ENCODE measurements around the gene PGAP3.

The PGAP3 gene

GRCh38 chr17:39660397-39661385, 27.2 kb downstream of the PGAP3 start:
- DNase-seq (ENCODE audit: low read depth in 2 of 2) = no peak

- DNase-seq (ENCODE audit: low read depth in 2 of 2) = no peak
Measured at GRCh38 chr17:39660011-39660360, 27.9 kb downstream of the PGAP3 start.

GRCh38 chr17:39659279-39660010, 28.4 kb downstream of the PGAP3 start:
- no peak for DNase-seq (ENCODE audit: low read depth in 2 of 2)

GRCh38 chr17:39658760-39659159, 29.1 kb downstream of the PGAP3 start:
- DNase-seq (ENCODE audit: low read depth in 2 of 2) = no peak

GRCh38 chr17:39658346-39658745, 29.5 kb downstream of the PGAP3 start:
- no peak for DNase-seq (ENCODE audit: low read depth in 2 of 2)

GRCh38 chr17:39655105-39655504, 32.8 kb downstream of the PGAP3 start:
- no peak for DNase-seq (ENCODE audit: low read depth in 2 of 2)

GRCh38 chr17:39653662-39654331, 34.1 kb downstream of the PGAP3 start:
- DNase-seq (ENCODE audit: low read depth in 2 of 2) = peak; percentile 43 to 60

- no peak for DNase-seq (ENCODE audit: low read depth in 2 of 2)
Measured at GRCh38 chr17:39653316-39653661, 34.6 kb downstream of the PGAP3 start.

GRCh38 chr17:39652587-39653315, 35.1 kb downstream of the PGAP3 start:
- no peak for DNase-seq (ENCODE audit: low read depth in 2 of 2)

- no peak for DNase-seq (ENCODE audit: low read depth in 2 of 2)
Measured at GRCh38 chr17:39651923-39652586, 35.8 kb downstream of the PGAP3 start.

- no peak for DNase-seq (ENCODE audit: low read depth in 2 of 2)
Measured at GRCh38 chr17:39650121-39650579, 37.7 kb downstream of the PGAP3 start.

GRCh38 chr17:39648616-39649366, 39.1 kb downstream of the PGAP3 start:
- no peak for DNase-seq (ENCODE audit: low read depth in 2 of 2)

GRCh38 chr17:39647256-39647655, 40.6 kb downstream of the PGAP3 start:
- DNase-seq (ENCODE audit: low read depth in 2 of 2) = no peak

GRCh38 chr17:39643271-39643670, 44.6 kb downstream of the PGAP3 start:
- DNase-seq (ENCODE audit: low read depth in 2 of 2) = no peak

- no peak for DNase-seq (ENCODE audit: low read depth in 2 of 2)
Measured at GRCh38 chr17:39642291-39643074, 45.4 kb downstream of the PGAP3 start.

- DNase-seq (ENCODE audit: low read depth in 2 of 2) = no peak
Measured at GRCh38 chr17:39641883-39642282, 46.0 kb downstream of the PGAP3 start.

GRCh38 chr17:39641097-39641496, 46.8 kb downstream of the PGAP3 start:
- DNase-seq (ENCODE audit: low read depth in 2 of 2) = no peak

- no peak for DNase-seq (ENCODE audit: low read depth in 2 of 2)
Measured at GRCh38 chr17:39640591-39641031, 47.2 kb downstream of the PGAP3 start.

Data from stimulated activated CD8-positive, alpha-beta memory T cell treated with anti-CD3 and anti-CD28 coated beads, Interleukin-7, amount 100 ng/mL, for 4 hours (primary cell).